Astrocyte (in vitro differentiated cells and primary cell): ENCODE results near the gene TAF5L. TPM values are rescaled to one million over a fixed set of nuclear protein-coding genes. Genes with fewer than 3 reads are reported as not detected.

Experiments
- DNase-seq: peaks from one replicate; pipeline ENCODE4 v3.0.0-alpha.2; 2010; ENCODE audit warnings: low read depth
- FAIRE-seq: peaks from 2 replicates; lab custom pipeline; 2011; peaks lifted over from hg19 to GRCh38; lab: Jason Lieb, UNC
- H2AFZ ChIP-seq: 2 replicates; pipeline ENCODE4 v1.6.0; 2012; ENCODE audit warnings: low read depth, low read length, inconsistent platforms
- H3K27ac ChIP-seq: 2 replicates; pipeline ENCODE4 v1.5.1; 2011; ENCODE audit warnings: low read depth, low read length, inconsistent platforms
- H3K27me3 ChIP-seq: 2 replicates; pipeline ENCODE4 v1.6.0; 2011; ENCODE audit warnings: low read length, inconsistent platforms; ENCODE audit not compliant: insufficient read depth
- H3K36me3 ChIP-seq: 2 replicates; pipeline ENCODE4 v1.5.1; 2011; ENCODE audit warnings: low read length, inconsistent platforms; ENCODE audit not compliant: insufficient read depth
- H3K4me1 ChIP-seq: 2 replicates; pipeline ENCODE4 v1.5.1; 2011; ENCODE audit warnings: low read length, inconsistent platforms; ENCODE audit not compliant: insufficient read depth
- H3K4me2 ChIP-seq: 2 replicates; pipeline ENCODE4 v1.6.0; 2012; ENCODE audit warnings: low read length, inconsistent platforms
- H3K4me3 ChIP-seq: 2 replicates; pipeline ENCODE4 v1.5.1; 2011; ENCODE audit warnings: low read depth, mild to moderate bottlenecking, low read length, inconsistent platforms; ENCODE audit not compliant: insufficient read depth
- H3K79me2 ChIP-seq: 2 replicates; pipeline ENCODE4 v1.6.0; 2012; ENCODE audit warnings: mild to moderate bottlenecking, low read length, inconsistent platforms; ENCODE audit not compliant: insufficient read depth
- H3K9ac ChIP-seq: 2 replicates; pipeline ENCODE4 v1.6.0; 2012; ENCODE audit warnings: mild to moderate bottlenecking, low read length, inconsistent platforms
- H3K9me3 ChIP-seq: 2 replicates; pipeline ENCODE4 v1.5.1; 2012; ENCODE audit warnings: low read depth, mild to moderate bottlenecking, low read length, inconsistent platforms; ENCODE audit not compliant: insufficient read depth
- H4K20me1 ChIP-seq: 2 replicates; pipeline ENCODE4 v1.6.0; 2012; ENCODE audit warnings: low read length, inconsistent platforms; ENCODE audit not compliant: insufficient read depth
- H3K27ac Mint-ChIP-seq: one replicate; pipeline ENCODE4 v1.8.0; 2021; ENCODE audit warnings: mild to moderate bottlenecking, mixed read lengths; ENCODE audit not compliant: unreplicated experiment
- H3K27me3 Mint-ChIP-seq: one replicate; pipeline ENCODE4 v1.8.0; 2021; ENCODE audit warnings: low read depth, mixed read lengths; ENCODE audit not compliant: unreplicated experiment
- H3K36me3 Mint-ChIP-seq: one replicate; pipeline ENCODE4 v1.8.0; 2021; ENCODE audit warnings: low read depth, mixed read lengths; ENCODE audit not compliant: unreplicated experiment
- H3K4me1 Mint-ChIP-seq: one replicate; pipeline ENCODE4 v1.8.0; 2021; ENCODE audit warnings: low read depth, mixed read lengths; ENCODE audit not compliant: unreplicated experiment
- H3K4me3 Mint-ChIP-seq: one replicate; pipeline ENCODE4 v1.8.0; 2021; ENCODE audit warnings: mild to moderate bottlenecking, moderate library complexity, mixed read lengths; ENCODE audit not compliant: unreplicated experiment
- H3K9me3 Mint-ChIP-seq: one replicate; pipeline ENCODE4 v1.8.0; 2021; ENCODE audit warnings: mild to moderate bottlenecking, mixed read lengths; ENCODE audit not compliant: unreplicated experiment
- CTCF ChIP-seq: IDR thresholded peaks from 2 replicates; pipeline ENCODE4 v1.5.1; 2011; ENCODE audit warnings: low read depth, mild to moderate bottlenecking, inconsistent platforms, low read length, moderate library complexity; ENCODE audit not compliant: insufficient read depth
- EZH2 ChIP-seq: IDR thresholded peaks from 2 replicates; pipeline ENCODE4 v1.6.1; 2012; ENCODE audit warnings: mild to moderate bottlenecking, low read length, inconsistent platforms; ENCODE audit not compliant: insufficient read depth
- total RNA-seq: library from RNA; stranded (reverse); gene quantifications from 2 replicates; pipeline ENCODE4 v1.2.1, GENCODE V29; 2021

TAF5L gene
- total RNA-seq, 1 donor from 2014 or later = 23.5 TPM

GRCh38 chr1:229645324-229645993, 19.5 kb upstream of the TAF5L start:
- Histone ChIP-seq H3K27me3 (no peaks in the 10 kb centered on the region), H3K4me3 (no peak overlapping the region), H3K9me3 (no peaks in the 10 kb centered on the region), H3K27ac (no peak overlapping the region), H3K4me2 (no peak overlapping the region), H2AFZ (no peak overlapping the region), H3K79me2 (peaks cover 33% of the 10 kb centered on the region), H3K36me3 (peaks cover 39% of the 10 kb centered on the region), H3K9ac (no peak overlapping the region), H3K4me1 (no peaks in the 10 kb centered on the region), H4K20me1 (peaks cover 48% of the 10 kb centered on the region)
- H3K27me3 Mint-ChIP-seq = no peaks in the 10 kb centered on the region
- H3K27ac Mint-ChIP-seq = no peak overlapping the region
- DNase-seq (no peak), FAIRE-seq (no peak)
- no peak overlapping the region for H3K4me3 Mint-ChIP-seq
- no peaks in the 10 kb centered on the region for H3K4me1 Mint-ChIP-seq
- TF ChIP-seq EZH2 (no peak), CTCF (no peak)
- H3K9me3 Mint-ChIP-seq = no peaks in the 10 kb centered on the region
- H3K36me3 Mint-ChIP-seq = peaks cover 10% of the 10 kb centered on the region

- DNase-seq = no peak
- Histone ChIP-seq H3K4me2 (no peak overlapping the region), H3K9me3 (no peaks in the 10 kb centered on the region), H3K4me3 (no peak overlapping the region), H3K27ac (no peak overlapping the region), H3K27me3 (no peaks in the 10 kb centered on the region), H4K20me1 (peaks cover 50% of the 10 kb centered on the region), H3K36me3 (peaks cover 30% of the 10 kb centered on the region), H3K79me2 (peaks cover 43% of the 10 kb centered on the region), H3K9ac (no peak overlapping the region), H2AFZ (no peak overlapping the region), H3K4me1 (no peaks in the 10 kb centered on the region)
- Mint-ChIP-seq H3K9me3 (no peaks in the 10 kb centered on the region), H3K4me1 (no peaks in the 10 kb centered on the region), H3K36me3 (peaks cover 10% of the 10 kb centered on the region), H3K4me3 (no peak overlapping the region), H3K27ac (peak overlapping the region; percentile 9), H3K27me3 (no peaks in the 10 kb centered on the region)
- no peak for TF ChIP-seq EZH2
- no peak for TF ChIP-seq CTCF
- FAIRE-seq = no peak
Observed at GRCh38 chr1:229643996-229644745, 18.2 kb upstream of the TAF5L start.

GRCh38 chr1:229642970-229643369, 17.0 kb upstream of the TAF5L start:
- H3K4me3 Mint-ChIP-seq = no peak overlapping the region
- Histone ChIP-seq H3K27ac (no peak overlapping the region), H3K27me3 (no peaks in the 10 kb centered on the region), H3K4me2 (no peak overlapping the region), H3K4me1 (no peaks in the 10 kb centered on the region), H3K36me3 (peaks cover 20% of the 10 kb centered on the region), H4K20me1 (peaks cover 50% of the 10 kb centered on the region), H3K9ac (no peak overlapping the region), H2AFZ (no peak overlapping the region), H3K4me3 (no peak overlapping the region), H3K9me3 (no peaks in the 10 kb centered on the region), H3K79me2 (peaks cover 48% of the 10 kb centered on the region)
- H3K27ac Mint-ChIP-seq = no peak overlapping the region
- H3K4me1 Mint-ChIP-seq = no peaks in the 10 kb centered on the region
- H3K9me3 Mint-ChIP-seq = no peaks in the 10 kb centered on the region
- DNase-seq (no peak), FAIRE-seq (no peak)
- TF ChIP-seq EZH2 (no peak), CTCF (no peak)
- H3K36me3 Mint-ChIP-seq = peaks cover 10% of the 10 kb centered on the region
- no peaks in the 10 kb centered on the region for H3K27me3 Mint-ChIP-seq
